Measurements from ENCODE around the gene INS.

INS gene

DNA sequence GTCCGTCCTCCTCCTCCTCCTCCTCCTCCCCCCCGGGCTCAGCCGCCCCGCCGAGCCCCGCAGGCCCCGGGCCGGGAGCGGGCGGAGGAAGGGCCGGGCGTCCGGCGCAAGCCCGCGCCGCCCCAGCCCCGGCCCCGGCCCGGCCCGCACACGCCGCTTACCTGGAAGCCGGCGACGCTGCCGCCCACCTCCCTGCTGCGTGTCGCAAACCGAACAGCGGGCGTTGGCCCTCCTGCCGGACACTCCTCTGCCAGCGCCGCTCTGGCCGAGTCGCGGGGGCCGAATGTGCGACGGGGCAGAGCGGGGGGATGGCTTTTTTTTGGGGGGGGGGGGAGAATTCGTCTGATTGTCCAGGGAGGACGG is 23.0 kb downstream of the INS start:
- Histone ChIP-seq H3K4me3 (ENCODE audit: low read length in 2 of 2) (peak overlapping the region in 1 of 2 donors; percentile 43), H3K36me3 (ENCODE audit: control insufficient read depth in 2 of 2, insufficient read depth in 2 of 2, low read length in 2 of 2) (no peaks in the 10 kb centered on the region), H3K9me3 (ENCODE audit: control insufficient read depth in 2 of 2, low read length in 2 of 2) (no peaks in the 10 kb centered on the region), H3K27ac (ENCODE audit: low read depth in 2 of 2, low read length in 2 of 2) (no peak overlapping the region), H3K27me3 (ENCODE audit: control insufficient read depth in 2 of 2, insufficient read depth in 2 of 2, low read length in 2 of 2) (peaks cover 21 to 53% of the 10 kb centered on the region in 2 donors), H3K4me1 (ENCODE audit: control insufficient read depth in 2 of 2, insufficient read depth in 2 of 2, low read length in 2 of 2) (peaks cover 0 to 3% of the 10 kb centered on the region in 2 donors), H3K9ac (ENCODE audit: low read depth in 1 of 2, low read length in 2 of 2) (no peak overlapping the region)

DNA sequence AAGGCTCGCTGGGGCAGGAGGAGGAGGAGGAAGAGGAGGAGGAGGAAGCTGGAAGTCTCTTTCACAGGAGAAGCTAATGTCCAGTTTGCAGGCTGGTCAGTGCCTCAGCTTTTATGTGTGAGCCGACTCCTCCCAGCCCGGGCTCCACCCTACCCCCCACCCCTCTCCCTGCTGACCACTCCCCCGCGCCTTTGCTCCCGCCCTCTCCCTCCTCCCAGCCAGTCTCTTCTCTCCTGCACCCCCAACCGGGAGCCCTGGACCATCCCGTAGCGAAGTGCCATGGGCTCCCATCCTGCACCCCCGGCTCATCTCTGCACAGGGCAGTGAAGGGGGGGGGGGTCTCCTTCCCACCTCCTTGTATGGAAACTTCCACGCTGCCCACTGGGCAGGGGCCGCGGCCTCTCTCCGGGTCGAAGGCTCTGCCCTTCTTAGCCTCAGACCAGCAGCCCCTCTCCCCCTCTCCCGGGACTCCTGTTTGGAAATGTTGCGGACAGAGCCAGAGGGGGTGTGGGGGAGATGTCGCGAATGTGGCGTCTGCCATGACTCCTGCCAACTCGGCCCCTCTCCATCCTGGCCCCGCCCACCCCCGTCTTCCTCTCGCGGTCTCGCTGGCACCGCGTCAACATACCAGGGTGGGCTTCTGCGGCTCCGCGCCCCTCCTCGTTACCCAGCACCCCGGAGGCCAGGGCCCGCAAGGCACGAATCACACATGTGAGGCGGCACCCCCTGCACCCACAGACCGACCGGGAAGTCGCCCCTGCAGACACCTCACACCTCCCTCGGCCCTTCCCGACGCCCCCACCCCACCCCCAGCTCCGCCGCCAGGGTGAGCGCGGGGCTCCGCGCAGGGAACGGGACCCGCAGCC is 23.6 kb downstream of the INS start:
- Histone ChIP-seq H3K27me3 (ENCODE audit: control insufficient read depth in 2 of 2, insufficient read depth in 2 of 2, low read length in 2 of 2) (peaks cover 15 to 48% of the 10 kb centered on the region in 2 donors), H3K4me1 (ENCODE audit: control insufficient read depth in 2 of 2, insufficient read depth in 2 of 2, low read length in 2 of 2) (peaks cover 0 to 3% of the 10 kb centered on the region in 2 donors), H3K4me3 (ENCODE audit: low read length in 2 of 2) (no peak overlapping the region), H3K27ac (ENCODE audit: low read depth in 2 of 2, low read length in 2 of 2) (no peak overlapping the region), H3K9me3 (ENCODE audit: control insufficient read depth in 2 of 2, low read length in 2 of 2) (no peaks in the 10 kb centered on the region), H3K9ac (ENCODE audit: low read depth in 1 of 2, low read length in 2 of 2) (no peak overlapping the region), H3K36me3 (ENCODE audit: control insufficient read depth in 2 of 2, insufficient read depth in 2 of 2, low read length in 2 of 2) (no peaks in the 10 kb centered on the region)

DNA sequence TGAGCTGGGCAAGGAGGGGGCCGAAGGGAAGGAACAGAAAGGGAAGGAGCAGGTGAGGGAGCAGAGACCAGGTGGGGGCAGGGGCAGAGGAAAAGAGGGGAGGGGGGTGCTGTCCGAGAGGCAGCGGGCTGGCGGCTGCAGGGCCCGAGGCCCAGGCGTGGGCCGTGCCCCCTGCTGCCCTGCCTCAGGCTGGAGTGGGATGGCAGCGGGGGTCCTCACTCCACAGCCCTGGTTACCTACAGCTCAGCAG is 24.1 kb downstream of the INS start:
- Histone ChIP-seq H3K27me3 (ENCODE audit: control insufficient read depth in 2 of 2, insufficient read depth in 2 of 2, low read length in 2 of 2) (peaks cover 12 to 45% of the 10 kb centered on the region in 2 donors), H3K4me3 (ENCODE audit: low read length in 2 of 2) (no peak overlapping the region), H3K9ac (ENCODE audit: low read depth in 1 of 2, low read length in 2 of 2) (no peak overlapping the region), H3K9me3 (ENCODE audit: control insufficient read depth in 2 of 2, low read length in 2 of 2) (no peaks in the 10 kb centered on the region), H3K4me1 (ENCODE audit: control insufficient read depth in 2 of 2, insufficient read depth in 2 of 2, low read length in 2 of 2) (peaks cover 0 to 3% of the 10 kb centered on the region in 2 donors), H3K27ac (ENCODE audit: low read depth in 2 of 2, low read length in 2 of 2) (no peak overlapping the region), H3K36me3 (ENCODE audit: control insufficient read depth in 2 of 2, insufficient read depth in 2 of 2, low read length in 2 of 2) (no peaks in the 10 kb centered on the region)

DNA sequence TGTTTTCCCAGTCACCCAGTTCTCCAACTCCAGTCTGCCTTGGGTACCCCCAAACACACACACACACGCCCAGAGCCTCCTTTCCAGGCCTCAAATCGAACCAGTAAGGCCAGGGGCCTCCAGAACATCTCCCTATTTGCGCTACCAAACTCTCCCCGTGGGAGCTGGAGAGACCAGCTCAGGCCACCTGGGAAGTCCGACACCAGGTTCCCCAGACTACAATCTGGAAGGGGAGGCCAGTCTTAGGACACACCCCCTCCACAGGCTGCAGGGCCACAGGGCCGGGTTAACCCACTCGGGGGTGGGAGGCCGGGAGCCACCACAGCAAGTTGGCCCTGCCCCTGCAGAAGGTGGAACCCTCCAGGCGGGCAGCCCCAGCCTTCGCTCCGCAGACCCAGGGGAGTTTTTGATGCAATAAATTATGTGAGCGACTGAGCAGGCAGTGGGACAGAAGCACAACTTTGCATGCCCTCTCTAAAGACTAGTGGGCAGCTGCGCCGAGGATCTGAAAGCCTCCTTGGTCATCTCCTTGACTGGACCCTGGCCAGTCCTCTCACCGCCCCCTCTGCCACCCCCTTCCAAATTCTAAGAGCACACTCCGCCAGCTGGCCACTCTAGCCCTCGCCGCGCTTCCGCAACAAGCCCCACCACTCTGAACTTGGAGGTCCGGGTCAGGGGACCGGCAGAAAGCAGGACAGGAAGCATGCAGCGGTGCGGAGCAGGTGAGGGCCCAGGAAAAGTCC is 24.6 kb downstream of the INS start:
- peaks cover 10 to 40% of the 10 kb centered on the region in 2 donors for H3K27me3 ChIP-seq (ENCODE audit: control insufficient read depth in 2 of 2, insufficient read depth in 2 of 2, low read length in 2 of 2)
- no peak overlapping the region for H3K4me3 ChIP-seq (ENCODE audit: low read length in 2 of 2)
- no peak overlapping the region for H3K9ac ChIP-seq (ENCODE audit: low read depth in 1 of 2, low read length in 2 of 2)

DNA sequence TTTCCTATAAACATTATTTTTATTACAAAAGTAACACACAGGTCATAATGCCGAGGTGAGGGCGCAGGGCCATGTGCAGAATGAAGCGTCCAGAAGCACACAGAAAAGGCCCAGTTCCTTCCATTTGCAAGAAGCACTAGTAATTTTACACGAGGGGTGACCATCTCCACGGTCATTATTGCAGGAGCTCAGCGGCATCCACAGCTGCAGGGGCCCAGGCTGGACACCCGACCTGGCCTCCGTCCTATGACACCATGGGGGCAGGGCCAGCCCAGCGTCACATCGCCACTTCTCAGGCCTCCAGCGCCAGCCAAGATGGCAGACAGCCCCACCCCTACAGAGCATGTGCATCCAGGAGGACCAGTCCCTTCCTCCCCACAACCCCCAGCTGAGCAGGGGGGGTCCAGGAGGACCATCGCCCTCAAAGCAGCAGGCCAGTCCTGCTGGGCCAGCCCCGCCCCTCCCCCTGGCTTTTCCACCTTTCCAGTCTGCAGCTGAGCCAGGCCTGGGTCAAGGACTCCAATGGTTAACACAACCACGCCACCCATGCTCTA is 25.3 kb downstream of the INS start:
- H3K27ac ChIP-seq (ENCODE audit: low read depth in 2 of 2, low read length in 2 of 2), result no peak overlapping the region
- H3K4me1 ChIP-seq (ENCODE audit: control insufficient read depth in 2 of 2, insufficient read depth in 2 of 2, low read length in 2 of 2), result peaks cover 0 to 3% of the 10 kb centered on the region in 2 donors
- no peaks in the 10 kb centered on the region for H3K9me3 ChIP-seq (ENCODE audit: control insufficient read depth in 2 of 2, low read length in 2 of 2)
- no peaks in the 10 kb centered on the region for H3K36me3 ChIP-seq (ENCODE audit: control insufficient read depth in 2 of 2, insufficient read depth in 2 of 2, low read length in 2 of 2)
- H3K9ac ChIP-seq (ENCODE audit: low read depth in 1 of 2, low read length in 2 of 2), result no peak overlapping the region
- H3K27me3 ChIP-seq (ENCODE audit: control insufficient read depth in 2 of 2, insufficient read depth in 2 of 2, low read length in 2 of 2), result peaks cover 4 to 34% of the 10 kb centered on the region in 2 donors
- no peak overlapping the region for H3K4me3 ChIP-seq (ENCODE audit: low read length in 2 of 2)

More for the DNA sequence above, 24.6 kb downstream of the INS start:
- no peak overlapping the region for H3K27ac ChIP-seq (ENCODE audit: low read depth in 2 of 2, low read length in 2 of 2)
- H3K4me1 ChIP-seq (ENCODE audit: control insufficient read depth in 2 of 2, insufficient read depth in 2 of 2, low read length in 2 of 2), result peaks cover 0 to 3% of the 10 kb centered on the region in 2 donors
- no peaks in the 10 kb centered on the region for H3K9me3 ChIP-seq (ENCODE audit: control insufficient read depth in 2 of 2, low read length in 2 of 2)
- H3K36me3 ChIP-seq (ENCODE audit: control insufficient read depth in 2 of 2, insufficient read depth in 2 of 2, low read length in 2 of 2), result no peaks in the 10 kb centered on the region

DNA sequence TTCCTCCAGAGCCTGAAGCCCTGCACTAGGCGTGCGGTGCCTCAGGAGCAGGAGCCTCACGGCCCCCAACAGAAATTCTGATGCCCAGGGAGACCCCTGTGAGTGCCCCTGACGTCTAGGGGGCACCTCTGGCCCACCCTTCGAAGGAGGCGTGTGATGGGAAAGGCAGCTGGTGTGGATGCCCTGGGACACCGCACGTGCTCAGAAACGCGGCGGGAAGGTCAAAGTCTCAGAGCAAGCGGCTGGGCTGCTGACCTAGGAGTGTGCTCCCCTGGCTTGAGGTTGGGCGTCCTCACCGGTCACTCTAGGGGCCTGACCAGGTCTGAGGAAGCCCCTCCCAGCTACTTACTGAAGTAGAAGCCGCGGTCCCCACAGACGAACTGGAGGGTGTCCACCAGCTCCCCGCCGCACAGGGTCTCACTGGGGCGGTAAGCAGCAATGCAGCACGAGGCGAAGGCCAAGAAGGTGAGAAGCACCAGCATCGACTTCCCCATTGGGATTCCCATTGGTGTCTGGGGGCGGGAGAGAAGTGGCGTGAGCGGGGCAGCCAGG is 25.9 kb downstream of the INS start:
- Histone ChIP-seq H3K9me3 (ENCODE audit: control insufficient read depth in 2 of 2, low read length in 2 of 2) (no peaks in the 10 kb centered on the region), H3K4me3 (ENCODE audit: low read length in 2 of 2) (no peak overlapping the region), H3K27me3 (ENCODE audit: control insufficient read depth in 2 of 2, insufficient read depth in 2 of 2, low read length in 2 of 2) (peaks cover 4 to 31% of the 10 kb centered on the region in 2 donors), H3K36me3 (ENCODE audit: control insufficient read depth in 2 of 2, insufficient read depth in 2 of 2, low read length in 2 of 2) (no peaks in the 10 kb centered on the region), H3K9ac (ENCODE audit: low read depth in 1 of 2, low read length in 2 of 2) (no peak overlapping the region), H3K4me1 (ENCODE audit: control insufficient read depth in 2 of 2, insufficient read depth in 2 of 2, low read length in 2 of 2) (peaks cover 0 to 3% of the 10 kb centered on the region in 2 donors), H3K27ac (ENCODE audit: low read depth in 2 of 2, low read length in 2 of 2) (no peak overlapping the region)

DNA sequence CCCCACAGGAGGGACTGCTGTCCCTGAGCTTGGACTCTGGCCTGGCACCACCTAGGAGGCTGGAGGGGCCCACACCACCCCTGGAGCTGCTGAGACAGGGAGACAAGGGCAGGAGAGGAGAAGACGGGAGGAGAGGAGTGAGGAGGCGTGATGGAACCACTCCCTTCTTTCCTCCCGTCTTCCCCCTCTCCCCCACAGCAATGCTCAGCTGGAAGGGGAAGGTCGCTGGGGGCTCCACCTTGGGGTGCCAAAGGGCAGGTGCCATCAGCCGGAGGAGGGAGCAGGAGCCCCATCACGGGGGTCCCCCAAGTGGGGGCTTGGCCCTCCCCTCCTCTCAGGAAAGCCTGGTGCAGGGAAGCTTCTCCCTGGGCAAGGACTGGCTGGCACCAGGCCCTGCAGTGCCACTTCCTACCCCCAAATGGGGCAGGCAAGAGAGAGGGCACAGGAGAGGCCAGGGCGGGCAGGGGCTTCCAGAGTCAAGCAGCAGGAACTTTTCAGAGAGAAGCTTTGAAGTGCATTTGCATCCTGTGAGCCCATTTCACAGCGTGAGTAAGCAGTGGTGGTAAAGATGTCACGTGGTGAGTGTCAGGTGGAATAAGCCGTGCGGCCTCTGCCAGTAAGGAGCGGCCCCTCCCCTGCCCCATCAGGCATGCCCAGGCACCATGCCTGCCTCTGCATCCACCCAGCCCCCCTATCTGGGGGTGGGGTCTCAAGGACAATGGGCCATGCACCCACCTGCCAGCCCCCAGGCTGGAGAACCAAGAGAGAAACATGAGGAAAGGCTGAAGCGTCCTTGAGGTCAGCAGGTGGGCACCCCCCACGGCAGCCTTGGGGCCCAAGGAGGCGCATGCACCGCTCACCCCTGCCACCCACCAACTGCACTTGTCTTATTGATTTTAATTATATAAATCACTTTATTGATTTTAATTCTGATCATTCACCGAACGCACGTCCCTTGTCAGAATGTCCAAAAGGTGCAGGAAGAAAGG is 26.7 kb downstream of the INS start:
- Histone ChIP-seq H3K27ac (ENCODE audit: low read depth in 2 of 2, low read length in 2 of 2) (no peak overlapping the region), H3K9ac (ENCODE audit: low read depth in 1 of 2, low read length in 2 of 2) (no peak overlapping the region), H3K36me3 (ENCODE audit: control insufficient read depth in 2 of 2, insufficient read depth in 2 of 2, low read length in 2 of 2) (no peaks in the 10 kb centered on the region), H3K4me3 (ENCODE audit: low read length in 2 of 2) (no peak overlapping the region), H3K27me3 (ENCODE audit: control insufficient read depth in 2 of 2, insufficient read depth in 2 of 2, low read length in 2 of 2) (peaks cover 2 to 25% of the 10 kb centered on the region in 2 donors), H3K9me3 (ENCODE audit: control insufficient read depth in 2 of 2, low read length in 2 of 2) (no peaks in the 10 kb centered on the region), H3K4me1 (ENCODE audit: control insufficient read depth in 2 of 2, insufficient read depth in 2 of 2, low read length in 2 of 2) (no peaks in the 10 kb centered on the region)

DNA sequence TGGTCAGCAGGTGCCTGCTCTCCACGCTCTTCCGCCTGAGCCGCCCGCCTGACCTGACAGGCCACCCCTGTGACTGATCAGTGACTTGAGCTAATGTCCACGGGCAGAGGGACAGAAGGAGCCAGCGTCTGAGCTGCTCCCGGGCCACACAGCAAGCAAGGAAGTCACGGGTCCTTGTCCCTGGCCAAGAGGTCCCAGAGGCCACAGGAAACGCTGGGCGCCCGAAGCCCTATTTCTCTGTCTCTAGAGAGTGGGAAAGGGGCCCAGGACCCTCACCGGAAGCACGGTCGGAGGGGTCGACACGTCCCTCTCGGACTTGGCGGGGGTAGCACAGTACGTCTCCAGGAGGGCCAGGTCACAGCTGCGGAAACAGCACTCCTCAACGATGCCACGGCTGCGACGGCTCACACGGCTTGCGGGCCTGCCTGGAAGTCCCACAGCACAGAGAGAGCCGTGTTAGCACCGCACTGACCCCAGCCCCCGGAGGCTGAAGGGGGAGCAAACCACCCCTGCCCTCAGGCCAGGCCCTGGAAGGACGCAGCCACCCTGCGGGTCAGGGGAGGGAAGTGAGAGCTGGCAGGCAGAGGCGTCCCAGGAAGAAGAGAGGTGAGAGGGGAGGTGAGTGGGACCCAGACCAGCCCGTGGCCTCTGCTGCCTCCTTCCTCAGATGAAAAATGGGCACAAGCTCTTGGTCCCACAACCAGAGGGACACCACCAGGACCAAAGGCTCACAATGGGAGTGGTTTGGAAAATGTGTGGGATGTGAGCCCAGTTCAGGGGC is 27.6 kb downstream of the INS start:
- H3K4me3 ChIP-seq (ENCODE audit: low read length in 2 of 2), result no peak overlapping the region
- H3K27me3 ChIP-seq (ENCODE audit: control insufficient read depth in 2 of 2, insufficient read depth in 2 of 2, low read length in 2 of 2), result peaks cover 2 to 25% of the 10 kb centered on the region in 2 donors
- no peak overlapping the region for H3K9ac ChIP-seq (ENCODE audit: low read depth in 1 of 2, low read length in 2 of 2)
- H3K27ac ChIP-seq (ENCODE audit: low read depth in 2 of 2, low read length in 2 of 2), result no peak overlapping the region
- no peaks in the 10 kb centered on the region for H3K4me1 ChIP-seq (ENCODE audit: control insufficient read depth in 2 of 2, insufficient read depth in 2 of 2, low read length in 2 of 2)
- no peaks in the 10 kb centered on the region for H3K36me3 ChIP-seq (ENCODE audit: control insufficient read depth in 2 of 2, insufficient read depth in 2 of 2, low read length in 2 of 2)
- no peaks in the 10 kb centered on the region for H3K9me3 ChIP-seq (ENCODE audit: control insufficient read depth in 2 of 2, low read length in 2 of 2)

DNA sequence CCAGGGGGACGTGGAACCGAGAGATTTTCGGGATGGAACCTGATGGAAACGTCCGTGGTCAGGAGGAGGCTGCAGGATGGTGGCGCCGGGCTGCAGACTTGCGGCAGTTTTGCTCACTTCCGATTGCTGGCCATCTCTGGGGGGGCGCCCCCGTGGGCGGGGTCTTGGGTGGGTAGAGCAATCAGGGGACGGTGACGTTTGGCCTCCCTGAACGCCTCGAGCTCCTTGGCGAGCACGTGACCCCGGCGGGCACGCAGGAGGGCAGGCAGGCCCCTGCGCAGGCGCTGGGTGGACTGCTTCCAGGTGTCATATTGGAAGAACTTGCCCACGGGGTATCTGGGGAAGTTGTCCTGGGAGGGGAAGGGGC is 28.2 kb downstream of the INS start:
- H3K9ac ChIP-seq (ENCODE audit: low read depth in 1 of 2, low read length in 2 of 2), result no peak overlapping the region
- H3K27me3 ChIP-seq (ENCODE audit: control insufficient read depth in 2 of 2, insufficient read depth in 2 of 2, low read length in 2 of 2), result peaks cover 2 to 25% of the 10 kb centered on the region in 2 donors
- H3K27ac ChIP-seq (ENCODE audit: low read depth in 2 of 2, low read length in 2 of 2), result no peak overlapping the region

More for the DNA sequence above, 28.2 kb downstream of the INS start:
- Histone ChIP-seq H3K36me3 (ENCODE audit: control insufficient read depth in 2 of 2, insufficient read depth in 2 of 2, low read length in 2 of 2) (no peaks in the 10 kb centered on the region), H3K9me3 (ENCODE audit: control insufficient read depth in 2 of 2, low read length in 2 of 2) (no peaks in the 10 kb centered on the region), H3K4me3 (ENCODE audit: low read length in 2 of 2) (no peak overlapping the region), H3K4me1 (ENCODE audit: control insufficient read depth in 2 of 2, insufficient read depth in 2 of 2, low read length in 2 of 2) (no peaks in the 10 kb centered on the region)

Measured in mucosa of rectum (tissue), 2 donors.